Thyroid gland (tissue), 4 donors: Measurements from ENCODE around the gene FAM241B. TPM values are rescaled to one million over a fixed set of nuclear protein-coding genes. Genes with fewer than 3 reads are reported as not detected.

ENCODE experiments used
- DNase-seq, 2 donors: peaks; one replicate each; pipeline ENCODE4 v3.0.0-alpha.2; 2019
- H3K27ac ChIP-seq, 3 donors: fragments of 200-600 bp; sonication (generic); 1 replicate in 2 of 3; 2 replicates in 1 of 3; pipeline ENCODE4 v1.5.1; 2016 to 2019; ENCODE audit warnings: mild to moderate bottlenecking in 1 of 3, moderate library complexity in 1 of 3
- H3K27me3 ChIP-seq: fragments of 200-600 bp; sonication (generic); one replicate; pipeline ENCODE4 v1.5.1; 2019
- H3K36me3 ChIP-seq, 2 donors: fragments of 200-600 bp; sonication (generic); one replicate each; pipeline ENCODE4 v1.5.1; 2016 to 2019
- H3K4me1 ChIP-seq, 2 donors: fragments of 200-600 bp; sonication (generic); one replicate each; pipeline ENCODE4 v1.5.1; 2017 to 2019
- H3K4me3 ChIP-seq, 3 donors: fragments of 200-600 bp; sonication (generic); replicated peaks in 1 of 3; 1 replicate in 2 of 3; 2 replicates in 1 of 3; pipeline ENCODE4 v1.5.1; 2016; ENCODE audit warnings: mild to moderate bottlenecking in 1 of 3
- H3K9me3 ChIP-seq: fragments of 200-600 bp; sonication (generic); one replicate; pipeline ENCODE4 v1.5.1; 2017
- CTCF ChIP-seq, 6 experiments: fragments of 200-600 bp in 3 of 6; fragments of 450-650 bp in 3 of 6; sonication (generic) in 3 of 6; IDR thresholded peaks; one replicate each; pipeline ENCODE4 v1.5.1; 2016 to 2019; ENCODE audit warnings: antibody characterized with exemption in 6 of 6, mild to moderate bottlenecking in 2 of 6, inconsistent platforms in 1 of 6, moderate library complexity in 1 of 6
- POLR2A ChIP-seq, 2 donors: fragments of 450-650 bp; IDR thresholded peaks; one replicate each; pipeline ENCODE4 v1.6.1; 2017; ENCODE audit warnings: antibody characterized with exemption in 2 of 2, mild to moderate bottlenecking in 2 of 2, moderate library complexity in 1 of 2
- WGBS, 2 donors: methylation state at CpG; one replicate each; pipeline ENCODE4 v1.1.5; 2017; 5-methylcytosine and 5-hydroxymethylcytosine counted together
- intact Hi-C: fragments of 100-400 bp; cut with DNase I; formaldehyde crosslinking; loops from one replicate; pipeline ENCODE4 v1.15.1; 2023
- total RNA-seq, 4 donors: library from RNA; depleted of rRNA; stranded (reverse); fragments of >200 nt; gene quantifications; one replicate each; pipeline ENCODE4 v1.2.3, GENCODE V29; 2016

FAM241B gene
- total RNA-seq, 4 donors from 2014 or later: 2.1 to 7.2 (median 4.6) TPM

- Histone ChIP-seq H3K4me3 (no peak overlapping the region), H3K27me3 (no peaks in the 10 kb centered on the region), H3K27ac (no peak overlapping the region), H3K4me1 (no peaks in the 10 kb centered on the region), H3K36me3 (no peaks in the 10 kb centered on the region), H3K9me3 (no peaks in the 10 kb centered on the region)
- intact Hi-C loops: loop anchor here (5.0 kb wide), 1 partner anchor 120 kb away; no protein-coding TSS in a partner anchor
- TF ChIP-seq CTCF (IDR thresholded peaks at IDR 0.05): peak in 1 of 6 experiments; percentile 31
- TF ChIP-seq POLR2A (IDR thresholded peaks at IDR 0.05): no peak
- DNase-seq: peak; percentile 33 to 44
- WGBS, 2 donors: 49 to 52% methylated on average over 10 of the region's 10 CpGs
Measured at GRCh38 chr10:69636626-69637605, 6.9 kb downstream of the FAM241B start.

- Histone ChIP-seq H3K4me3 (no peak overlapping the region), H3K36me3 (no peaks in the 10 kb centered on the region), H3K27ac (no peak overlapping the region), H3K4me1 (no peaks in the 10 kb centered on the region), H3K27me3 (no peaks in the 10 kb centered on the region), H3K9me3 (no peaks in the 10 kb centered on the region)
- no peak for DNase-seq
- intact Hi-C loops: loop anchor here (5.0 kb wide), 1 partner anchor 121 kb away; no protein-coding TSS in a partner anchor
- WGBS, 2 donors: 69 to 75% methylated on average over 8 of the region's 8 CpGs
- TF ChIP-seq POLR2A (IDR thresholded peaks at IDR 0.05) (no peak), CTCF (IDR thresholded peaks at IDR 0.05) (no peak)
Measured at GRCh38 chr10:69638642-69639041, 8.6 kb downstream of the FAM241B start.

GRCh38 chr10:69639291-69640195 lies 9.5 kb downstream of the FAM241B start:
- intact Hi-C loops: loop anchor here (5.0 to 10.0 kb wide), 4 partner anchors 122 to 275 kb away; no protein-coding TSS in a partner anchor
- 50 to 53% methylated on average over 9 to 11 of the region's 11 CpGs for WGBS, 2 donors
- H3K36me3 ChIP-seq: no peaks in the 10 kb centered on the region
- TF ChIP-seq POLR2A (IDR thresholded peaks at IDR 0.05): no peak
- peak; percentile 19 to 84 (median 76) for TF ChIP-seq CTCF (IDR thresholded peaks at IDR 0.05)
- no peak overlapping the region for H3K4me3 ChIP-seq
- H3K27me3 ChIP-seq: no peaks in the 10 kb centered on the region
- H3K27ac ChIP-seq: no peak overlapping the region
- H3K4me1 ChIP-seq: no peaks in the 10 kb centered on the region
- no peaks in the 10 kb centered on the region for H3K9me3 ChIP-seq
- peak; percentile 60 to 69 for DNase-seq

DNA sequence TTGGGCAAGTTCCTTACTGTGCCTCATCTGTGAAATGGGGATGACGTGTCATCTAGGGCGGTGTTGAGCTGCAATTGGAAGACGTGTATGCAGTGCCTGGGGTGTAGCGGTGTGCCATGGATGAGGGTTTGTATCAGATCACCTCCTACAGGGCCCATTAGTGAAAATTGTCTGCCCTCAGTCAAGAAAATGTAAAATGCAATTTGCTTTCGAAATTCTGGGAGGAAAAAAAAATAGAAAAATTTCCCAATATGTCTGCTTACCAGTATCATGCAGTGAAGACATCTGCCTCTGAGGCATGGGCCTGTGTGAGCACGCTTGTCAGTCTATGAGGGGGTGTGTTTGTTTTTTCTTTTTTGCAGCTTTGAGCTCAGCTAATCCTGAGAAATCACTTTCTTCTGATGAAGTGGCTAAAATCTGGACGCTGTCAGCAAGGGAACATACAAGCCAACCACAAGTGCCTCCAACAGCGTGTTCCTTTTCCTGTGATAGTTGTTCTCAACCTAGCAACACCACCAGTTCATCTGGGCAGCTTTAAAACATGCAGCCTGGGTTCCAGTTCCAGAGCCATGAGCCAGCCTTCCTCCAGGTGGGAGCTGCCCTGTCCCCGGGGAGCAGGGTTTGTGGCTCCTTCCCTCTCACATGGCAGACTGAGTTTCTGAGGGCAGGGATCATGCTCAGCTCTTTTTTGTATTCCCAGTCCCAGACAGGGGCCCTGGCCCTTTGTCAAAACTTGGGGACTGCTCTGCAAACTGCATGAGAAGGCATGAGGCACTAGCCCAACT lies 10.3 kb downstream of the FAM241B start:
- DNase-seq: no peak
- H3K4me3 ChIP-seq: no peak overlapping the region
- no peak for TF ChIP-seq POLR2A (IDR thresholded peaks at IDR 0.05)
- no peak for TF ChIP-seq CTCF (IDR thresholded peaks at IDR 0.05)
- no peaks in the 10 kb centered on the region for H3K27me3 ChIP-seq
- intact Hi-C loops: loop anchor here (5.0 to 10.0 kb wide), 3 partner anchors 154 to 274 kb away; no protein-coding TSS in a partner anchor
- no peak overlapping the region for H3K27ac ChIP-seq
- no peaks in the 10 kb centered on the region for H3K36me3 ChIP-seq
- no peaks in the 10 kb centered on the region for H3K4me1 ChIP-seq
- no peaks in the 10 kb centered on the region for H3K9me3 ChIP-seq
- WGBS, 2 donors: 74 to 83% methylated on average over 9 of the region's 9 CpGs
